IMR-90 (cell line): ENCODE results near the gene TRHDE.

ENCODE experiments used
- CEBPB ChIP-seq: IDR thresholded peaks from 2 replicates; pipeline ENCODE4 v1.6.1; 2012; ENCODE audit warnings: low read depth, low read length, improper control_type of control experiment
- CHD1 ChIP-seq: IDR thresholded peaks from 2 replicates; pipeline ENCODE4 v1.6.1; 2012; ENCODE audit warnings: low read depth, low read length, improper control_type of control experiment
- FOS ChIP-seq: fragments of 150-350 bp; IDR thresholded peaks from 2 replicates; pipeline ENCODE4 v1.6.1; 2016; ENCODE audit warnings: low read depth, low read length
- MAZ ChIP-seq: IDR thresholded peaks from 2 replicates; pipeline ENCODE4 v1.6.1; 2012; ENCODE audit warnings: low read depth, mild to moderate bottlenecking, low read length, improper control_type of control experiment, moderate library complexity, borderline replicate concordance
- MXI1 ChIP-seq: IDR thresholded peaks from 2 replicates; pipeline ENCODE4 v1.6.1; 2012; ENCODE audit warnings: low read depth, mild to moderate bottlenecking, low read length, moderate library complexity, borderline replicate concordance
- POLR2A ChIP-seq: IDR thresholded peaks from 2 replicates; pipeline ENCODE4 v1.6.1; 2012; ENCODE audit warnings: mild to moderate bottlenecking, low read depth, low read length
- RAD21 ChIP-seq: IDR thresholded peaks from 2 replicates; pipeline ENCODE4 v1.6.1; 2012; ENCODE audit warnings: low read length, improper control_type of control experiment
- RCOR1 ChIP-seq: IDR thresholded peaks from 2 replicates; pipeline ENCODE4 v1.6.1; 2012; ENCODE audit warnings: mild to moderate bottlenecking, low read length, improper control_type of control experiment; ENCODE audit not compliant: insufficient replicate concordance
- RFX5 ChIP-seq: IDR thresholded peaks from 2 replicates; pipeline ENCODE4 v1.8.0; 2012; ENCODE audit warnings: low read depth, mild to moderate bottlenecking, low read length, moderate library complexity
- SMC3 ChIP-seq: fragments of 150-350 bp; IDR thresholded peaks from 2 replicates; pipeline ENCODE4 v1.6.1; 2016; ENCODE audit warnings: low read depth, mild to moderate bottlenecking, antibody characterized with exemption, low read length, moderate library complexity
- TF ChIP-seq, protein P1 (sequence below): conservative IDR thresholded peaks from 2 replicates; pipeline ENCODE4 v1.5.1; 2012; ENCODE audit warnings: mild to moderate bottlenecking, low read depth, low read length, improper control_type of control experiment
- TF ChIP-seq, protein P2 (sequence below): fragments of 150-350 bp; IDR thresholded peaks from 2 replicates; pipeline ENCODE4 v1.6.1; 2016; ENCODE audit warnings: low read depth, mild to moderate bottlenecking, low read length, moderate library complexity, borderline replicate concordance
- TF ChIP-seq, protein P3 (sequence below): fragments of 150-350 bp; IDR thresholded peaks from 2 replicates; pipeline ENCODE4 v1.6.1; 2017; ENCODE audit warnings: mild to moderate bottlenecking, antibody characterized with exemption, low read length, low read depth

DNA sequence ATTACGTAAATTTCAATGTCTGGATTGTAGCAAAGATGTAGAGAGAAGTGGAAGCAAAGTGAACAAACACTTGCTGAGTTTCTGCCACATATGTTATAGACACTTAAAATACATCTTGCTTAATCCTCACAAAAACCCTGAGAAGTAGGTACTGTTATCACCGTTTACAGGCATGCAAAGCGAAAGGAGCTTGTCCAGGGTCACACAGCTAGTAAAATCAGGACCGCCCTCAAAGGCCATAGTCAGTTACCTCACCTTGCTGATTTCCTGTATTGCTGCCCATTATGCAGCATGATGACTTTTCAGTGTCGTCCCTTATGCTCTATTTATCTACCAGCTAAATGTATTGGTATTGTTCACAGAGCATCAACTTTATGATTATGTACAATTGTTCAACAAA lies 39.8 kb downstream of the TRHDE start:
- TF ChIP-seq, protein P1, sequence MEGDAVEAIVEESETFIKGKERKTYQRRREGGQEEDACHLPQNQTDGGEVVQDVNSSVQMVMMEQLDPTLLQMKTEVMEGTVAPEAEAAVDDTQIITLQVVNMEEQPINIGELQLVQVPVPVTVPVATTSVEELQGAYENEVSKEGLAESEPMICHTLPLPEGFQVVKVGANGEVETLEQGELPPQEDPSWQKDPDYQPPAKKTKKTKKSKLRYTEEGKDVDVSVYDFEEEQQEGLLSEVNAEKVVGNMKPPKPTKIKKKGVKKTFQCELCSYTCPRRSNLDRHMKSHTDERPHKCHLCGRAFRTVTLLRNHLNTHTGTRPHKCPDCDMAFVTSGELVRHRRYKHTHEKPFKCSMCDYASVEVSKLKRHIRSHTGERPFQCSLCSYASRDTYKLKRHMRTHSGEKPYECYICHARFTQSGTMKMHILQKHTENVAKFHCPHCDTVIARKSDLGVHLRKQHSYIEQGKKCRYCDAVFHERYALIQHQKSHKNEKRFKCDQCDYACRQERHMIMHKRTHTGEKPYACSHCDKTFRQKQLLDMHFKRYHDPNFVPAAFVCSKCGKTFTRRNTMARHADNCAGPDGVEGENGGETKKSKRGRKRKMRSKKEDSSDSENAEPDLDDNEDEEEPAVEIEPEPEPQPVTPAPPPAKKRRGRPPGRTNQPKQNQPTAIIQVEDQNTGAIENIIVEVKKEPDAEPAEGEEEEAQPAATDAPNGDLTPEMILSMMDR: no peak
- no peak for TF ChIP-seq RCOR1
- TF ChIP-seq RAD21: no peak
- TF ChIP-seq POLR2A: no peak
- no peak for TF ChIP-seq CEBPB
- TF ChIP-seq MXI1: no peak
- TF ChIP-seq SMC3: no peak
- TF ChIP-seq MAZ: no peak
- TF ChIP-seq, protein P2, sequence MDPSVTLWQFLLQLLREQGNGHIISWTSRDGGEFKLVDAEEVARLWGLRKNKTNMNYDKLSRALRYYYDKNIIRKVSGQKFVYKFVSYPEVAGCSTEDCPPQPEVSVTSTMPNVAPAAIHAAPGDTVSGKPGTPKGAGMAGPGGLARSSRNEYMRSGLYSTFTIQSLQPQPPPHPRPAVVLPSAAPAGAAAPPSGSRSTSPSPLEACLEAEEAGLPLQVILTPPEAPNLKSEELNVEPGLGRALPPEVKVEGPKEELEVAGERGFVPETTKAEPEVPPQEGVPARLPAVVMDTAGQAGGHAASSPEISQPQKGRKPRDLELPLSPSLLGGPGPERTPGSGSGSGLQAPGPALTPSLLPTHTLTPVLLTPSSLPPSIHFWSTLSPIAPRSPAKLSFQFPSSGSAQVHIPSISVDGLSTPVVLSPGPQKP: no peak
- TF ChIP-seq, protein P3, sequence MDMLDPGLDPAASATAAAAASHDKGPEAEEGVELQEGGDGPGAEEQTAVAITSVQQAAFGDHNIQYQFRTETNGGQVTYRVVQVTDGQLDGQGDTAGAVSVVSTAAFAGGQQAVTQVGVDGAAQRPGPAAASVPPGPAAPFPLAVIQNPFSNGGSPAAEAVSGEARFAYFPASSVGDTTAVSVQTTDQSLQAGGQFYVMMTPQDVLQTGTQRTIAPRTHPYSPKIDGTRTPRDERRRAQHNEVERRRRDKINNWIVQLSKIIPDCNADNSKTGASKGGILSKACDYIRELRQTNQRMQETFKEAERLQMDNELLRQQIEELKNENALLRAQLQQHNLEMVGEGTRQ: no peak
- no peak for TF ChIP-seq RFX5
- TF ChIP-seq CHD1: no peak
- no peak for TF ChIP-seq FOS
